GM21367 (cell line): ENCODE measurements around the gene ERC1.
A peak's percentile ranks its signal among the peaks of the same experiment; 100 is the strongest.

Source experiments
- ATAC-seq: cut with Tn5 transposase; IDR thresholded peaks from one replicate; pipeline ENCODE4 v1.9.1; 2021; ENCODE audit not compliant: unreplicated experiment

The ERC1 gene

GRCh38 chr12:990661-991349, at the start of gene ERC1:
Gene ERC1 (plus strand): TSS chr12:991223. CDS start chr12:1027904, 36,681 bp downstream.
- ATAC-seq, result peak; percentile 81

GRCh38 chr12:943051-943450, 48.0 kb upstream of the ERC1 start:
- ATAC-seq, result no peak

- ATAC-seq, result no peak
These were observed 46.8 kb upstream of the ERC1 start for GRCh38 chr12:944211-944610.

- ATAC-seq, result no peak
These were observed 44.8 kb upstream of the ERC1 start for GRCh38 chr12:946212-946611.

- no peak for ATAC-seq
These were observed 44.4 kb upstream of the ERC1 start for GRCh38 chr12:946631-947030.

GRCh38 chr12:948238-948637, 42.8 kb upstream of the ERC1 start:
- ATAC-seq, result no peak

GRCh38 chr12:949453-950191, 41.4 kb upstream of the ERC1 start, which contains the start of gene RAD52:
Gene RAD52 (minus strand): TSS chr12:949694. CDS start chr12:933058, 16,636 bp downstream.
- ATAC-seq, result peak; percentile 71

- no peak for ATAC-seq
These were observed 39.8 kb upstream of the ERC1 start for GRCh38 chr12:951176-951575.

- ATAC-seq, result no peak
These were observed 37.2 kb upstream of the ERC1 start for GRCh38 chr12:953776-954175.

GRCh38 chr12:954741-955140, 36.3 kb upstream of the ERC1 start:
- no peak for ATAC-seq

- no peak for ATAC-seq
These were observed 35.1 kb upstream of the ERC1 start for GRCh38 chr12:955939-956338.

- no peak for ATAC-seq
These were observed 32.4 kb upstream of the ERC1 start for GRCh38 chr12:958588-959123.

- ATAC-seq, result no peak
These were observed 24.3 kb upstream of the ERC1 start for GRCh38 chr12:966724-967123.

GRCh38 chr12:967641-968040, 23.4 kb upstream of the ERC1 start:
- no peak for ATAC-seq

GRCh38 chr12:968545-968944, 22.5 kb upstream of the ERC1 start:
- ATAC-seq, result no peak

- ATAC-seq, result no peak
These were observed 21.2 kb upstream of the ERC1 start for GRCh38 chr12:969821-970220.

- no peak for ATAC-seq
These were observed 19.0 kb upstream of the ERC1 start for GRCh38 chr12:971991-972390.

- no peak for ATAC-seq
These were observed 16.7 kb upstream of the ERC1 start for GRCh38 chr12:974271-974862.

GRCh38 chr12:976644-977043, 14.4 kb upstream of the ERC1 start:
- no peak for ATAC-seq

GRCh38 chr12:977156-977555, 13.9 kb upstream of the ERC1 start:
- no peak for ATAC-seq

- ATAC-seq, result no peak
These were observed 11.7 kb upstream of the ERC1 start for GRCh38 chr12:979349-979748.
